HG02938 (cell line): ENCODE data around the gene MRPL20.
A peak's percentile ranks its signal among the peaks of the same experiment; 100 is the strongest.
"Not testable (repeated sequence)": the region's sequence is repeated elsewhere in the genome, so short reads cannot be mapped to it uniquely, and the experiment has no call there.

Experiments used
- ATAC-seq: cut with Tn5 transposase; IDR thresholded peaks from one replicate; pipeline ENCODE4 v1.9.1; 2021; ENCODE audit warnings: mild to moderate bottlenecking, moderate library complexity; ENCODE audit not compliant: unreplicated experiment

Gene MRPL20

DNA sequence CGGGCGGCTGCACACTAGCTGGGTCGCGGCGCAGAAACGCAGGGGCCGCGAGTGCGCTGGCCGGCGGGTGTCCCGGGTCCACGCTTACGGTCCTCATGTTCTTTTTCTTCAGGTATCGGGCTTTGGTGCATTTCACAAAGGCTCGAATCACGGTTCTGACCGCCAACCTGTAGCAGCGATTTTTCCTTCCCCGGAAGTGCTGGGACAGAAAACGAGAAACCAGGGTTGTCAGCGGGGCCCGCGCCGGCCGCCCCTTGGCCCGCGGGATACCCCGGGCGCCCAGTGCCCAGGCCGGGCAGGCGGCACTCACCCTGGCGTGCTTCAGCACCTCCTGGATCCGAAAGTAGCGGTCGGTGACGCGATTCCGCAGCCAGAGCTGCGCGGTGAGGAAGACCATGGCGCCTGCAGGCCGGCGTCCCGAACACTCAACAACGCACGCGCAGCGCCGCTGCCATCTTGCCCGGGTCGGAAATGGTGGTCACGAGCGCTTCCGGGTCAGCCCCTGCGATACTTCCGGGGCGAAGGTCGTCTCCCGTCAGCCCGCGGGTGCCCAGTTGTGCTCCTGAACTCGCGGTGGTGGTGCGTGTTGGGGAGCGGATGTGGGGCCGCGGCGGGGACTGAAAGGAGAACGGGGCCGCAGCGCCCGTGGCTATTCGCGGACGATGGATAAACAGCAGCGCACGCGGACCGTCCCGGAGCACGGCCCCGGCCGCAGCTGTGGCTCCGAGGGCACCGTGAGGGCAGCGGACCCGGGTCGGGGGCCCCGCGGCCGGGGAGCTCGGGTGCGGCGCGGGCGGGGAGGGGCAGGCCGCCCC is at the start of gene MRPL20:
TSS of gene MRPL20 (minus strand) at position 473 of the 815 bp plus-strand sequence. CDS start at position 397, 76 bp downstream.
- peak; percentile 82 for ATAC-seq

DNA sequence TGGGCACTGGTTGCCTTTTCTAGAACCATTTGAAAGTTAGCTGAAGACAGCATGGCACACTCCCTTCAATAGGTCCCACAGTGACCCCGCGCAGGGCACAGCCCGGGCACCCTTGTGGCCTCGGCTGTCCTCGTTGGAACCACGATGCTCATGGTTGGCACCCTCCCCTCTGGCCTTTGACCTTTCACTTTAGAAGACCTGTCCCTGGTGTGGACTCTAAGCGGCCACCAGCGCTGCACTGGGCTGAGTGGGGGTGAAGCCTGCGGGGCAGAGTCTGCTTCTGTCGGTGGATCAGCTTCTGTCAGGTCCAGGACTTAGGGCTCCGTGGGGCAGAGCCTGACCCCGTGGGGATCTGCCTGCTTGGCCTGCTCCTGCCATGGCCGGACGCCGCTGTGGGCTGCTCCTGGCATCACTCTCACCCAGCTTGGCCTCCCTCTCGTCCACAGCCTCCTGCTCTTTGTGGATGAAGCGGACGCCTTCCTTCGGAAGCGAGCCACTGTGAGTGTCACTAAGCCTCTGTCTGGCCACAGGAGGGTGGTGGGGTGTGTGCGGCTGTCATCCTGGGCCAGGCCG is 49.7 kb upstream of the MRPL20 start:
- not testable (repeated sequence) for ATAC-seq

DNA sequence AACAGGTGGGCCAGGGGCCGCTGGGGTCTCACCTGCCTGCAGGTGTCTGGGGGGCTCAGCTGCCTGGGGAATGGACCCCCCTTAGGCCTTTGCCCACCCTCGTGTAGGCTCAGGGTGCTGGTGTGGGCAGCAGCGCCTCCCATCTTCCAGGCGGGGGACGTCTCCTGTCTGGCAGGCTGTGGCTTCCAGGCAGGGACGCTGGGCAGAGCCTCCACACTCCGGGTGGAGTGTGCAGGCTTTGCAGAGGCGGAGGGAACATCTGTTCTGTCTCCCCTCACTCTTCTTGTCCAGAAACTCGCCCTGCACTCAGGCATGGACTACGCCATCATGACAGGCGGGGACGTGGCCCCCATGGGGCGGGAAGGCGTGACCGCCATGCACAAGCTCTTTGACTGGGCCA is 48.8 kb upstream of the MRPL20 start:
- not testable (repeated sequence) for ATAC-seq

DNA sequence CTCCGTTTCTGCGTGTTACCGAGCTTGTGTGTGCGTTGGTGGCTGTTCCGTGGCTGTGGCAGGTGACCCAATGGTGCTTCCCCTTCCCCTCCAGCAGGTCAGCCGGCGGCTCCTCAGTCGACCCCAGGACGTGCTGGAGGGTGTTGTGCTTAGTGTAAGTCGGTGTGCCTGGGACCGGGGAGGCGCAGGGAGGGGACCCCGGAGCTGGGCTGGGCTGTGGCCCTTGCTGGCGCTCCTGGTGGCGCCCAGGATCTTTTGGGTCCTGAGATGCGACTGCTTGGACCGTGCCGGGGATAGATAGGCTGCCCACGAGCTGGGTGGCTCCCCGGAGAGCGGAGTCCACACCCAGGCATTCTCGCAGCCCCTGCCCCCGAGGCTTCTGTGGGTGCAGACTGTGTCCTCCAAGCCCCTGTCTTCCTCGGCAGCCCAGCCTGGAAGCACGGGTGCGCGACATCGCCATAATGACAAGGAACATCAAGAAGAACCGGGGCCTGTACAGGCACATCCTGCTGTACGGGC is 48.3 kb upstream of the MRPL20 start:
- no peak for ATAC-seq

DNA sequence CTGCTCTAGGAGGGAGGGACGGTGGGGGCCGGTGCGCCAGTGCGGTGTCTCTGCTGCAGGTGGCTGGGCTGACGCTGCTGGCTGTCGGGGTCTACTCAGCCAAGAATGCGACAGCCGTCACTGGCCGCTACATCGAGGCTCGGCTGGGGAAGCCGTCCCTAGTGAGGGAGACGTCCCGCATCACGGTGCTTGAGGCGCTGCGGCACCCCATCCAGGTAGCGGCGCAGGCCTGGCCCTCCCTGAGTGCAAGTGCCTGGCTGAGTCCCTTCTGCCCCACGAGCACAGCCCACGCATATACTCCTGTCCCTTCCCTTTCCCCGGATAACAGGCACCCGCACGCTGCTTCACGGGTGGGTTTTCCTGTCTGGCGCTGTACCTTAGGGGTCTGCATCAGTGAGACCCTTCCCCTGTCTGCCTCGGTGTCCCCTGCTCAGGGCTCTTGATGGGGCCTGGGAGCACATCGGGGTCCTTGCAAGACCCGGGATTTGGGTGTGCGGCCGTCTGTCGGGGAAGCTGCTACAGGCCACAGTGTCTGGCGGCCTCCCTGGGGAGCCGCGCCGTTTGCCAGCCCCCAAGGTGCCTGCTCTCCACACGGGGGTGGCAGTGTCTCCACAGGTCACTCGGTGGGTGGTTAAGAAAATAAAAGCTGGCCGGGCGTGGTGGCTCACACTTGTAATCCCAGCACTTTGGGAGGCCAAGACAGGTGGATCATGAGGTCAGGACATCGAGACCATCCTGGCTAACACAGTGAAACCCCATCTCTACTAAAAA is 47.4 kb upstream of the MRPL20 start:
- ATAC-seq: not testable (repeated sequence)

DNA sequence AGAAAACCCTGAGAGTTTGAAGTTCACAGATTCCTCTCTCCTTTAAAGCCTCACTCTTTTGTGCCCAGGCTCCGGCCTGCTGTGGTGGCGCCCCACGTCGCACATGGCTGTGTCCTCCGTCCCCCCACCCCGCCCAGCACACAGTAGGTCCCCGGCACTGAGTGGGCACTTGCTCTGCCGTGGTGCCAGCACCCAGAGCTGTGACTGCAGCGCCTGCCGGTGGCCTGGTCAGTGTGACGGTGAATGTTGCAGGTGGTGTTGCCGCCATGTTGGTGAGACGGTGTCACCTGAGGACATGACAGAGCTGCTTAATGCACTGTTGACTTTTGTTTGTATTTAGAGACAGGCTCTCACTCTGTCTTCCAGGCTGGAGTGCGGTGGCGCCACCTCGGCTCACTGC is 45.8 kb upstream of the MRPL20 start:
- no peak for ATAC-seq

DNA sequence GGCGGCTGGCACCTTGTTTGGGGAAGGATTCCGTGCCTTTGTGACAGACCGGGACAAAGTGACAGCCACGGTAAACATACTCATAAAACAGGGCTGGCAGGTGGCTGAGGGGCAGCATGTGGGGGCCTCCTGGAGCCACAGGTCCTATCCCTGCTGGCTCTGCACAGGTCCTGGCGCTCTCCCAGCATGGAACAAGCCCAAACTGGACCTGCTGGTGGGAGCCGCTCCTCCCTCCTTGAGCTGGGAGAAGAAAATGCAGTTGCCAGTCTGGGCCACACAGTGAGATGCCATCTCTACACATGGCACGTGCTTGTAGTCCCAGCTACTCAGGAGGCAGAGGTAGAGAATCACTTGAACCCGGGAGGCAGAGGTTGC is 45.3 kb upstream of the MRPL20 start:
- not testable (repeated sequence) for ATAC-seq

DNA sequence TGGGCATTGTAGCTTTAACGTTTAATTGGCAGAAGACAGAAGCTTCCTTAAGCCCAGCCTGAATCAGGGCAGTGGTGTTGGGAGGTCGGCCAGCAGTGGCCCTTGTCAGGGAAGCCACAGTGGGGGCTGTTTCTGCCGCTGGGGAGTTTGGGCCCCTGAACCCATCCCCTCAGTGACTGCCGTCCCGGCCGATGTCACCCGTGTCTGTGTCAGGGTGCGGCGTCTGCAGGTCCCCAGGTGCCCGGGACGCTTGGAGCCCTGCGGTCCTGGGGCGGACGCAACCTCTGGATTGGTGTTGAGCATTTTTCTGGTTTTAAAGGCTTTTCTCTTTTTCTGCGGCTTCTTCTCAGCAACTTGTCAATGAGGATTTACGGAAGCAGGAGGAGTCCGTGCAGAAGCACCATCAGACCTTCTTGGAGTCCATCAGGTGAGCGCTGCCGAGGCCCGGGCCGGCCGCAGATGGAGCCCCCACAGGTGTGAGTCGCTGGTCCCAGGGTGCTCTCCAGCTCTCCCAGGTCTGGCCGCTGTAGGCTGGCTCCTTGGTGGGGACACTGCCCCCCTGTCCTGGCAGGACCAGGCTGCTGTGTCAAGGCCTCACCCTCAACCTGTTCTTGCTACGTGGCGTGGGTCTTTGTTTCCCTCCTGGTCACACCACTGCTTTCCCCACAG is 44.7 kb upstream of the MRPL20 start:
- ATAC-seq: no peak

DNA sequence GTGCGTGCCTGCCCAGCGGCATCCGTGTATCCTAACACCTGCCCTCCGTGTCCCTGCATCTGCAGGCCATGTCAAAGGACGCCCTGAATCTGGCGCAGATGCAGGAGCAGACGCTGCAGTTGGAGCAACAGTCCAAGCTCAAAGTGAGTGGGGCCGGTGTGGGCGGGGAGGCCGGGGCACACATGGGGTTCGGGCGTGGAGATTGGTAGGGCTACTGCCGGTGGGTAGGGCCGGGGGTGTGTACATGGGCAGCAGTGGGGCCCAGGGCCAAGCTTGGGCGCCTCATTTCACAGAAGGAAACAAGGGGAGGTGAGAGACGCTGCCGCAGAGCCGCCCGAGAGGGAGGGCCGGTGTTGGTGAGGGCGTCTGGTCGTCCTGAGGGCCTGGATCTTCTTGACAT is 43.5 kb upstream of the MRPL20 start:
- not testable (repeated sequence) for ATAC-seq

DNA sequence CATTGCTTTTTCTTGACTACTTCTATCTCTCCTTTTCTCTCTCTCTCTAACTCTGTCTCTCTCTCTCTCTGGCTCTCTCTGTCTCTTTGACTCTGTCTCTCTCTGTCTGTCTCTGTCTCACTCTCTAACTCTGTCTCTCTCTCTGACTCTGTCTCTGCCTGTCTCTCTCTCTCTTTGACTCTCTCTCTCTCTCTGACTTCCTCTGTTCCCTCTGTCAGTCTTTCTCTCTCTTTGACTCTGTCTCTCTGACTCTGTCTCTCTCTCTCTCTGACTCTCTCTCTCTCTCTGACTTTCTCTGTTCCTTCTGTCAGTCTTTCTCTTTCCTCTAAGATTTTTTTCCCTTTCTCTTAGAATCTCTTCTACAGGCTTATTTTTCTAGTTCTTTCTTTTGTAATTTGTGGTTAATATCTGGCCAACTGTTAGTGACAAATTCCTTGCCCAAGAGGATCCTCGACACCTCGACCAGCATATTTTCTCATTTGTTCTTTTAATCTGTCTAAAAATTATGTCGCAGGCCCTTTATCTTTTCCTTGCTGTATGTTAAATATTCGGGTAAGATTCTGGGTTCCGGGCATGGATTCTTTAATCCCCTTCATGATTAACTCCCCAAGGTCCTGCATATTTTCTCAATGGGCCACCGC is 42.1 kb upstream of the MRPL20 start, which contains the start of gene ATAD3C:
TSS of gene ATAD3C (plus strand) at position 591 of the 641 bp plus-strand sequence. CDS start 995 bp downstream, outside the sequence.
- ATAC-seq: no peak

DNA sequence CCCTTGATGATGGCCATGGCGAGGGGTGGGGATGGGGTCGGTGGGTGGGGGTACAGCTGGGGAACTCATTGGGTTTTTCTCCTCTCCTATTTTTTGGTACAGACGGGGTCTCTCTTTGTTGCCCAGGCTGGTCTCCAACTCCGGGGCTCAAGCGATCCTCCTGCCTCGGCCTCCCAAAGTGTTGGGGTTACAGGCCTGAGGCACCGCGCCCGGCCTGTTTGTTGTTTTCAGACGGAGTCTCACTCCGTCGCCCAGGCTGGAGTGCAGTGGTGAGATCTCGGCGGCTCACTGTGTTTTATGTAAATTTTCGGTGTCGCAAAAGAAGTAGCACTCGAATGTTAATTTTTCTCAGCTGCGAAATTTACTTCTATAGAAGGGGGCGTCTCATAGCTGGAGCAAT is 39.5 kb upstream of the MRPL20 start:
- ATAC-seq: not testable (repeated sequence)

DNA sequence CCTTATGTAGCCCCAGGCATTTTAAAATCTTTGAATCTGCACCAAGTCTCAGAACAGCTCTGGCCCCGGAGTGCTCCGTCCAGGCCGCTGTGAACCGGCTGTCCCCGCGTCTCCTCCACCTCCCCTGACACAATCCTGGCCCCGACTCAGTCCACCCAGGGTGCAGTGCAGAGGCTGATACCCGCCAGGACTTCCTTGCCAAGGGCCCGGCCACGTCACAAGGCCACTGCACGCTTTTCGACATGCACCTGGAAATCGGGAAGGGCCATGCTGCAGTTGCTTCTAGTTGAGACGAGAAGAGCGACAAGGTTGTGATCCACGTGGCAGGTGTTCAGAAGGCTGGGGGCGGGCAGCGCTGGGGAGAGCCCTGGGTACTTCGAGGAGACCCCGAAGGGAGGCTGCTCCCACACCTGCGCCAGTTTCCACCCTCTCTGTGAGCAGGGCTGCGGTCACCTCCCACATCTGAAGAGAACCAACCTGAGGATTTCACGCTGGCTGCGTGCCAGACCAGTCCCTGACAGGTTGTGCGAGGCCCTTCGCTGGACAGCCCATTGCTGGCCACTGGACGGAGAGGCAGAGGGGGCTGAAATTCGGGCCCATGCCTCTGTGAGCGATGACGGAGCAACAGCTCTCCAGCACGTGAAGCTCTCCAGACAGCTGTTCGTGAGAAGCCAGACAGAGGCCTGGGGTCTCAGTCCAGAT is 35.1 kb upstream of the MRPL20 start:
- no peak for ATAC-seq

DNA sequence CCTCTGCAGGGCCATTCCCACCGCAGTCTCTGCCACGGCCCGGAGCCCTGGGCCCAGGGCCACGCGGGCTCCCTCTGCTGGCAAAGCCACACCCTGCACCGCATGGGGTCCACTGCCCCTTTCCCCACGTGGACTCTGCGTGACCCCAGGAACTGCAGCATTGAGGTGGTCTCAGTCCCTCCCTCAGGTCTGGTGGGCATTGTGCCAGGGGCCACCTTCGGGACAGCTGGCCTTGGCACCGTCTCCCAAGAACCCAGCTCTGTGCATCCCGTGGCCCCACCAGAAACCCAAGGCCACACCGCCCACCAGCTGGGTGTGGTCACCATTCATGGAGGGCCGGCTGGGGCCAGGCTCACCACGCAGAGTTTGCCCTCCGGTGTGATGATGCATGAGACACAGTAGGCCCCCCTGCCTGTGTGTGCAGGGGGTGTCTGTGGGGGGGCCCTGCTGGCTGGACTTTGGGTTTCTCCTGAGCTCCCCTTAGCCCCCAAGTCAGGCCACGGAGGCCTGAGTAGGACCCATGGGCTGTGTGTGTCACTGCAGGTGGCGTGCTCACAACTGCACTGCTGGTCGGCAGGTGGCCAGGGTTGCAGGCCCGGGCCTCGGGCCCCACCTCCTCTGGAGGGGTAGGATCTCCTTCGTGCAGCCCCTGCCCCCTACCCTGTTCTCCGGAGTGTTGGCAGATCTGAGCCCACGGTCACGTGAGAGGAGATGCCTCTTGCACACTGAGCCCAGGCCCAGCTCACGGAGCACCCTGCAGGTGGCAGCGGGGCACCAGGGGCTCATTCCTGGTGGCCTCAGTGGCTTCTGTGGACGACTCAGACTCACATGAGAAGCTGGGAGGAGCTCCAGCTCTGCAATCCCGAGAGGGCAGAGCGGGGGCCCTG is 34.2 kb upstream of the MRPL20 start:
- no peak for ATAC-seq

DNA sequence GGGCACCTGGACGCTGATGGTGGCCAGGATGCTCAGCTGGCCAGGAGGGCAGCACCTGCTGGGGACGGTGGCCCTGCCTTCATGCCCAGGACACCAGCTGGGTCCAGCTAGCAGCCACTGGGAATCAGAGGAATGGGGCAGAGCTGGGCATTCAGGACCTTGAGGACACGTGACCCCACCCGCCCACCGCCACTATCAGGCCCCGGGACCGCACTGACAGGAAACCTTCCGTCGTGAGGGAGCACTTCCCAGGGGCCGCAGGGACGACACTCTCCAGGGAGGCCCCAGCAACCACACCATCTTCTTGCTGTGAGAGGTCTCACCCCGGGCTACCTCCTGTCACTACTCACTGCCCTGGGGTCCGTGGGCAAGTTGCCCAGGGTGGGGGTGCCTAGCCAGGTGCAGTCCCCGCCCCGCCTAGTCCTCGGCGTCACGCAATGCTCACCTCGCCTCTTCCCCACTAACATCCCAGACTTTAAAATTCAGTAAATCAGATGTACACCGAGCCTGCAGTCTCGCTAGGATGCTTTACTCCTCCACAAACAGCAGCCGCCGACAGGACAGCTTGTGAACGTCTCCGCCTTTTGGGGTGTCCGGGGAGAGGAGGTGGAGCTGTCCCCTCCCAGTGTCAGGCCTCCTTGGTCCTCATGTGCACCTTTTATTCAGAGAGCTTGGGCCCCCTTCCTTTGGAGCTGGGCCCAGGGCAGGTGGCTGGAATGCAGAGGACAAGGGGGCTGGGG is 33.3 kb upstream of the MRPL20 start:
- ATAC-seq: no peak

DNA sequence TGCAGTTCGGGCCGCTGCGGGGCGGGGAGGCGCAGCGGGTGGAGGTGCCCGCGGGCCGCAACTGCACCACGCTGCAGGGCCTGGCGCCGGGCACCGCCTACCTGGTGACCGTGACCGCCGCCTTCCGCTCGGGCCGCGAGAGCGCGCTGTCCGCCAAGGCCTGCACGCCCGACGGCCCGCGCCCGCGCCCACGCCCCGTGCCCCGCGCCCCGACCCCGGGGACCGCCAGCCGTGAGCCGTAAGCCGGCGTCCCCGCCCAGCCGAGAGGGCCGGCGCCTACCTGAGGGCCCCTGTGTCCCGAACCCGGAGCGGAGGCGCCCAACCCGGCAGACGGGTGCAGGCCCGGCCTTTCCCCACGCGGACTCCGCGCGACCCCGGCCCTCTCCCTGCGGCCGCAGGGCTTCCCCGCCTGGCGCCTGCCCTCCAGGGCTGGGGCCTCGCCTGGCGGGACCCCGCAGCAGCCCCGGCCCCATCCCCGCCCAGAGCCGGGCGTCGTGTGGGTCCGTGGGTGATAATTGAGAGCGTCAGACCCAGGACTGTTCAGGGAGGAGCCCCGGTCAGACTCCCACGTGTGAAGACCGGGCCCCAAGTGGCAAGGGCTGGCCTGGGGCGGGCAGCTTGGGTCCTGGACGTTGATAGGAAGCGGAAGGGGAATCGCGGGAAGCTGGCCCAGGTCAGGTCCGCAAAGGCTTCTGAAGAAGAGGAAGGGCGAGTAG is 32.6 kb upstream of the MRPL20 start:
- ATAC-seq: no peak

DNA sequence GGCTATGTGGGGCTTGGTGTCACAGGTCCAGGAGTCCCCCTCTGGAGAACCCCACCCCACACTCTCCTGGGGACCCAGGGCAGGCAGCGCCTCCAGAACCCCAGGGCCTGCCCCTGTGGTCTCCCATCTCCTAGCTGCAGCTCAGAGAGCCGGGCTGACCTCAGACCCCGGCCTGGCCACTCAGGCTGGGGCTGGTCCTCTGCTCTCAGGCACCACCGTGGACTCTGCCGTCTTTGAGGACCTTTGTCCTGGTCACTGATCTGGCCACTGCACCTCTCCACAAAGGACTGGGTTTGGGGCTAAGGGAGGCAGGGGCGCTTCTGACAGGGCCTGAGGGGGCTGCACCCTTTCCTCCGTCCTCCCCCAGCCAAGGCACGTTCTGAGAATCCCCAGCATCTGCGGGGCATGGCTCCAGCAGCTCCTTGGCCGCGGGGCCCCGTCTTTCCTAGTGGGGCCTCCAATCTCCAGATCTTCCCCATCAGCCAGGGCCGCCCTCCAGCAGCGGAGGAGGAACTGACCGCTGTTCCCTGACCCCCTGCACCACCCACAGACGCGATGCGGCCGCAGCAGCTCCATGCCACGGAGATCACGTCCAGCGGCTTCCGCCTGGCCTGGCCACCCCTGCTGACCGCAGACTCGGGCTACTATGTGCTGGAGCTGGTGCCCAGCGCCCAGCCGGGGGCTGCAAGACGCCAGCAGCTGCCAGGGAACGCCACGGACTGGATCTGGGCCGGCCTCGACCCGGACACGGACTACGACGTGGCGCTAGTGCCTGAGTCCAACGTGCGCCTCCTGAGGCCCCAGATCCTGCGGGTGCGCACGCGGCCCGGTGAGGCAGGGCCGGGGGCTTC is 31.7 kb upstream of the MRPL20 start:
- no peak for ATAC-seq
